ENCODE data around the gene RNF144A.

- TF ChIP-seq CTCF (IDR thresholded peaks at IDR 0.05) (peak in 1 of 7 experiments; percentile 16), POLR2A (IDR thresholded peaks at IDR 0.05) (no peak)
Observed at GRCh38 chr2:6968319-6969100, 51.3 kb downstream of the RNF144A start.

Data from body of pancreas (tissue), 4 donors.